ENCODE data around the gene TWNK.

Gene TWNK

GRCh38 chr10:101031128-101031795 is 43.9 kb downstream of the TWNK start, which contains the start of the genes PDZD7 and SFXN3 (continued):
- TF ChIP-seq ZNF132 (tag by site-specific recombination; IDR thresholded peaks at IDR 0.05; ENCODE audit: borderline replicate concordance), result no peak
- TF ChIP-seq ZNF621 (tag by site-specific recombination; IDR thresholded peaks at IDR 0.05), result no peak
- TF ChIP-seq ZBTB17 (tag by site-specific recombination; IDR thresholded peaks at IDR 0.05), result peak; percentile 93
- TF ChIP-seq KLF1 (tag by site-specific recombination; IDR thresholded peaks at IDR 0.05), result peak; percentile 52
- no peak for TF ChIP-seq ZNF221 (tag by site-specific recombination; IDR thresholded peaks at IDR 0.05; ENCODE audit: borderline replicate concordance)
- TF ChIP-seq ZNF19 (tag by site-specific recombination; IDR thresholded peaks at IDR 0.05; ENCODE audit: low read depth), result no peak
- no peak for TF ChIP-seq ZNF354C (tag by site-specific recombination; IDR thresholded peaks at IDR 0.05; ENCODE audit: borderline replicate concordance, low read depth)
- no peak; the same call in 1 of the 2 replicates for TF ChIP-seq ZNF2 (tag by site-specific recombination; IDR thresholded peaks at IDR 0.05)
- no peak for TF ChIP-seq TRIM28 (IDR thresholded peaks at IDR 0.05; ENCODE audit: borderline replicate concordance, low read length)
- TF ChIP-seq PATZ1 (tag by site-specific recombination; IDR thresholded peaks at IDR 0.05), result peak; percentile 58; the same call in 1 of the 2 replicates
- TF ChIP-seq ZNF791 (tag by site-specific recombination; IDR thresholded peaks at IDR 0.05), result no peak
- no peak for TF ChIP-seq ZNF555 (tag by site-specific recombination; conservative IDR thresholded peaks at IDR 0.05)
- TF ChIP-seq ZNF600 (tag by site-specific recombination; IDR thresholded peaks at IDR 0.05), result peak; percentile 99
- no peak for TF ChIP-seq ZNF426 (tag by site-specific recombination; IDR thresholded peaks at IDR 0.05)
- TF ChIP-seq SP2 (tag by site-specific recombination; IDR thresholded peaks at IDR 0.05), result peak; percentile 93
- peak; percentile 90 for TF ChIP-seq PRDM10 (tag by site-specific recombination; IDR thresholded peaks at IDR 0.05)
- TF ChIP-seq ZXDB (tag by site-specific recombination; IDR thresholded peaks at IDR 0.05), result 0 out of 2 replicates have a peak, but pooled peaks have one; percentile 11
- TF ChIP-seq YY2 (tag by site-specific recombination; IDR thresholded peaks at IDR 0.05), result no peak
- peak; percentile 83 for TF ChIP-seq ZNF335 (tag by site-specific recombination; conservative IDR thresholded peaks at IDR 0.05)
- no peak for TF ChIP-seq ZNF610 (tag by site-specific recombination; IDR thresholded peaks at IDR 0.05; ENCODE audit: borderline replicate concordance)
- no peak for TF ChIP-seq ZNF280C (tag by site-specific recombination; IDR thresholded peaks at IDR 0.05)
- TF ChIP-seq ZBTB20 (tag by site-specific recombination; IDR thresholded peaks at IDR 0.05), result peak; percentile 95
- no peak for TF ChIP-seq ZNF48 (tag by site-specific recombination; IDR thresholded peaks at IDR 0.05)
- TF ChIP-seq ZBTB49 (tag by site-specific recombination; IDR thresholded peaks at IDR 0.05; ENCODE audit: low read depth), result no peak
- no peak for TF ChIP-seq ZNF211 (tag by site-specific recombination; IDR thresholded peaks at IDR 0.05; ENCODE audit: low read depth)
- no peak for TF ChIP-seq ZNF174 (tag by site-specific recombination; IDR thresholded peaks at IDR 0.05)
- no peak for TF ChIP-seq TCF7L2 (IDR thresholded peaks at IDR 0.05; ENCODE audit: borderline replicate concordance, low read depth, low read length)
- no peak for TF ChIP-seq ZNF837 (tag by site-specific recombination; IDR thresholded peaks at IDR 0.05)
- TF ChIP-seq ZNF530 (tag by site-specific recombination; IDR thresholded peaks at IDR 0.05; ENCODE audit: low read depth), result no peak
- no peak for TF ChIP-seq ZNF580 (tag by site-specific recombination; IDR thresholded peaks at IDR 0.05)
